ENCODE results near the gene BSPH1. TPM values are rescaled to one million over a fixed set of nuclear protein-coding genes. Genes with fewer than 3 reads are reported as not detected.

The BSPH1 gene, protein sequence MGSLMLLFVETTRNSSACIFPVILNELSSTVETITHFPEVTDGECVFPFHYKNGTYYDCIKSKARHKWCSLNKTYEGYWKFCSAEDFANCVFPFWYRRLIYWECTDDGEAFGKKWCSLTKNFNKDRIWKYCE
- total RNA-seq = not detected

DNA sequence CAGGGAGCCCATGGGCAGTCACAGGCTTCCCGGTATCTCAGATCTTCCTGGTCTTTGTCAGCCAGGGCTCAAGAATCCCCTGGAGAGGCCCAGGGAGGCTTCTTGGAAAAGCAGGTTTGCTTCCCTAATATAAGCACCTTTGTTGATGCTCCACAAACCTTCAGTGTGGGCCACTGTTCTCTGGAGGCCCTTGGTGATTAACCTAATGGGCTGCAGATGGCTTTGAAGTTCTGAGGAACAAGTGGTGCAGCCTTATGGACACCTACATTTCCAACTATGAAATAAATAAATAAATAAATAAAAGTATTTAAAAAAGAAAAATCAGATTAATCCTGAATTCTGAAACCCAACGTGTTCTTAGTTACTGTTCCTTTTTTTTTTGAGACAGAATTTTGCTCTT, at the start of gene BSPH1:
Gene BSPH1 (minus strand): TSS at position 101 of the 400 bp plus-strand sequence. CDS start 89 bp downstream, at position 12.
- no peak within 1 kb of the TSS for H3K4me3 Mint-ChIP-seq
- no peak for DNase-seq
- no peak within 1 kb of the TSS for H3K27ac Mint-ChIP-seq
- ChIA-PET POLR2A (no interaction called here), CTCF (no interaction called here)
- no peaks in the 10 kb centered on the region for H3K4me1 Mint-ChIP-seq
- H3K36me3 Mint-ChIP-seq (ENCODE audit: low read depth) = no peaks in the 10 kb centered on the region
- no peaks in the 10 kb centered on the region for H3K9me3 Mint-ChIP-seq
- H3K27me3 Mint-ChIP-seq = peaks cover 12% of the 10 kb centered on the region

DNA sequence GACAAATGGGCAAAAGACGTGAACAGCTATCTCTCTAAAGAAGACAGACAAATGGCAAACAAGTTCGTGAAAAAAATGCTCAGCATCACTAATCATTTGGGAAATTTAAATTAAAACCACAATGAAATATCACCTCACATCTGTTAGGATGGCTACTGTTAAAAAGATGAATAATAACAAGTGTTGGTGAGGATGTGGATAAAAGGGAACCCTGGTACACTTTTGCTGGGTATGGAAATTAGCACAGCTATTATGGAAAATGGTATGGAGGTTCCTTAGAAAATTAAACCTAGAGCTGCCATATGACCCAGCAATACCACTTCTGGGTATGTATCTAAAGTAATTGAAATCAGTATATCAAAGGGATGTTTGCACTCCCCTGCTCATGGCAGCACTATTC, 44.8 kb upstream of the BSPH1 start:
- Mint-ChIP-seq H3K36me3 (ENCODE audit: low read depth) (no peaks in the 10 kb centered on the region), H3K4me1 (no peaks in the 10 kb centered on the region), H3K4me3 (no peak overlapping the region), H3K27ac (no peak overlapping the region), H3K27me3 (peaks cover 10% of the 10 kb centered on the region), H3K9me3 (no peaks in the 10 kb centered on the region)
- no peak for DNase-seq
- ChIA-PET CTCF (no interaction called here), POLR2A (no interaction called here)

DNA sequence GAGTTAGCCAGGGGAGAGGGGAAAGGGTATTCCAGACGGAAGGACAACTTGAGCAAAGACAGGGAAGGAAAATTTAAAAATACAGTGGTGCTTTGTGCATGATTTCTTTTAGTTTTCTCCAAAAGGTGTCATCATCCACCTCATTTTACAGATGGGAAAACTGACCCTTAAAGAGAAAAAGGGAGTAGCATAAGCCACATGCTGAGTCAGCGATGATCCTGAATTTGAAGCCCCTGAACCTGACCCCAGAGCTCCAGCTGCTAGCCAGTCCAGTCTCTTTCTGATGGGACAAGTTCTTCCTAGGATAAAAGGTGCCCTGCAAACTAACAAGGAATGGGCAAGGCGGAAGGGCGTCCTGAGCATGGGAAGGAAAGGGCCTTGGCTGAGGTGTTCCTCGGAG, 41.6 kb upstream of the BSPH1 start:
- no peak overlapping the region for H3K27ac Mint-ChIP-seq
- H3K4me3 Mint-ChIP-seq = no peak overlapping the region
- no peaks in the 10 kb centered on the region for H3K36me3 Mint-ChIP-seq (ENCODE audit: low read depth)
- CTCF ChIA-PET = no interaction called here
- H3K27me3 Mint-ChIP-seq = peaks cover 8% of the 10 kb centered on the region
- peaks cover 4% of the 10 kb centered on the region for H3K4me1 Mint-ChIP-seq
- POLR2A ChIA-PET = no interaction called here
- no peak for DNase-seq
- no peaks in the 10 kb centered on the region for H3K9me3 Mint-ChIP-seq

DNA sequence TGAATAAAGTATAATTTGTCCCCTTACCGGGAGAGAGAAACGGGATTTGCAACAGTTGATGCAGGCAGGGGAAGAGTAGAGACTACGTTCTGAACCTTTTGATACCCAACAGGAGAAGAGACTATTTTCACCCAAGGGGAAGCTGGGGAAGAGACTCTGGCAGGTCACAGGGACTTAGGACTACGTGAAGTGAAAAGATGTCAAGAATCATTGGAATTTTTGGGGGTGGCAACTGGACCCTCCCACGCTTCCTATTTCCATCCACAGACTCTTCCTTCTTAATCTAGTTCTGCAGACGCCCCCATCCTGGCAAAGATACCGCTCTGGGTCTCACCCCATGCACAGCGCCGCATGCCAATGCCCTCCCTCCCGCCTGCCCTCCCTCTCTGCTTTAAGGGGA, 38.1 kb upstream of the BSPH1 start:
- H3K4me1 Mint-ChIP-seq = peaks cover 4% of the 10 kb centered on the region
- H3K27ac Mint-ChIP-seq = no peak overlapping the region
- no peaks in the 10 kb centered on the region for H3K9me3 Mint-ChIP-seq
- no peak overlapping the region for H3K4me3 Mint-ChIP-seq
- CTCF ChIA-PET = no interaction called here
- no peak for DNase-seq
- peaks cover 13% of the 10 kb centered on the region for H3K27me3 Mint-ChIP-seq
- H3K36me3 Mint-ChIP-seq (ENCODE audit: low read depth) = no peaks in the 10 kb centered on the region
- POLR2A ChIA-PET = no interaction called here

DNA sequence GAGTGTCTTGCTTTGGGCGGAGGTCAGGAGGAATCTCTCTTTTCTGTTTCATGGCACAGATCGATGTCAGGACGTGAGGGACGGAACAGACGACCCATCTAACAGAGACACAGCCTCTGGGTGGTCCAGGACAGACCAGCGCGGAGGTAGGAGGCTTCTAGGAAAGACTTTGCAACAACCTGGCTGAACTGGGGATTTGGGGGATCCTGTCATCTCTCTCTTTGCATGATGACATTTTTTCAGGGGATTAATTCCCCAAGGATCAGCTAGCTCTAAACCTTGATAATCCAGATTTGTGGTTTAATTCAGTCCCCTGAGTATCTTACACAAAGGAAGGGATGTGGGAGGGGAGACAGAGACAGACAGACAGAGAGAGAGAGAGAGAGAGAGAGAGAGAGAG, 37.5 kb upstream of the BSPH1 start:
- H3K36me3 Mint-ChIP-seq (ENCODE audit: low read depth) = no peaks in the 10 kb centered on the region
- DNase-seq = no peak
- H3K4me1 Mint-ChIP-seq = peaks cover 4% of the 10 kb centered on the region
- H3K27me3 Mint-ChIP-seq = peaks cover 13% of the 10 kb centered on the region
- ChIA-PET CTCF (no interaction called here), POLR2A (no interaction called here)
- no peak overlapping the region for H3K4me3 Mint-ChIP-seq
- H3K27ac Mint-ChIP-seq = no peak overlapping the region
- no peaks in the 10 kb centered on the region for H3K9me3 Mint-ChIP-seq

DNA sequence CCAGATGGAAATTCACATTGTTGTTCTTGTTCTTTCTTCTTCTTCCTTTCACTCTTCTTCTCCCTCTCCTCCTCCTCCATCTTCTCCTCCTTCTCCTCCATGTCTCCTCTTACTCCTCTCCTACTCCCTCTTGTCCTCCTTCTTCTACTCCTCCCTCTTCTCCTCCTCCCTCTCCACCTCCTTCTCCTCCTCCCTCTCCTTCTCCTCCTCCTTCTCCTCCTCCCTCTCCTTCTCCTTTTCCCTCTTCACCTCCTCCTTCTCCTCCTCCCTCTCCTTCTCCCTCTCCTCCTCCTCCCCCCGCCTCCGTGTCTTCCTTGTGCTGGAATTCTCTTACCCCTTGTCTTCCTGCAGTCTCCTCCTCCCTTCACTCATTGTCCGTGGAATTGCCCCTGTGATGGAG, 33.5 kb upstream of the BSPH1 start:
- ChIA-PET POLR2A (no interaction called here), CTCF (no interaction called here)
- Mint-ChIP-seq H3K27ac (no peak overlapping the region), H3K4me1 (peaks cover 4% of the 10 kb centered on the region), H3K27me3 (peaks cover 16% of the 10 kb centered on the region), H3K9me3 (no peaks in the 10 kb centered on the region), H3K36me3 (ENCODE audit: low read depth) (no peaks in the 10 kb centered on the region), H3K4me3 (no peak overlapping the region)
- DNase-seq = no peak

DNA sequence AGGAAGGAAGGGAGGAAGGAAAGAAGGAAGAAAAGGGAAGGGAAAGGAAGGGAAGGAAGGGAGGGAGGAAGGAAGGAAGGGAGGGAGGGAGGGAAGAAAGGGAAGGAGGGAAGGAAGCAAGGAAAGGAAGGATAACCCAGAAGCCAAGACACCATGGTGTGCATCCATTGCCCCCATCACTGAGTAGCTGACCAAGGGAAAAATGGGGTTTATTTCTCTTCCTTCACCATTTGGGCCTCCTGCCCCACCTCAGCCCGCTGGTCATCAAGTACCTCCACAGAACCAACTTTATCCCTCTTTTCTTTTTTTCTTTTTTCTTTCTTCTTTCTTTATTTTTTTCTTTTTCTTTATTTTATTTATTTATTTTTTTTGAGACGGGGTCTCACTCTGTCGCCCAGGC, 31.5 kb upstream of the BSPH1 start:
- no peaks in the 10 kb centered on the region for H3K36me3 Mint-ChIP-seq (ENCODE audit: low read depth)
- H3K9me3 Mint-ChIP-seq = no peaks in the 10 kb centered on the region
- H3K4me3 Mint-ChIP-seq = no peak overlapping the region
- CTCF ChIA-PET = no interaction called here
- POLR2A ChIA-PET = no interaction called here
- H3K27ac Mint-ChIP-seq = no peak overlapping the region
- H3K4me1 Mint-ChIP-seq = no peaks in the 10 kb centered on the region
- peaks cover 16% of the 10 kb centered on the region for H3K27me3 Mint-ChIP-seq
- DNase-seq = no peak

DNA sequence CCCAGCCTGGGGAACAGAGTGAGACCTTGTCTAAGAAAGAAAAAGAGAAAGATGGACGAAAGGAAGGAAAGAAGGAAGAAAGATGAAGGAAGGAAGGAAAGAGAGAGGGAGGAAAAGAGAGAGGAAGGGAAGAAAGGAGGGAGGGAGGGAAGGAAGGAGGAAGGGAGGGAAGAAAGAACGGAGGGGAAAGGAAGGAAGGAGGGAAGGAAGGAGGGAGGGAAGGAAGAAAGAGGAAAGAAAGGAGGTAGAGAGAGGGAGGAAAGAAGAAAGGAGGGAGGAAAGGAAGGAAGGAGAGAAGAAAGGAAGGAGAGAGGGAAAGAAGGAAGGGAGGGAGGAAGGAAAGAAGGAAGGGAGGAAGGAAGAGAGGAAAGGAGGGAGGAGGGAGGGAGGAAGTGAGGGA, 31.0 kb upstream of the BSPH1 start:
- no peaks in the 10 kb centered on the region for H3K36me3 Mint-ChIP-seq (ENCODE audit: low read depth)
- peaks cover 18% of the 10 kb centered on the region for H3K27me3 Mint-ChIP-seq
- ChIA-PET CTCF (no interaction called here), POLR2A (no interaction called here)
- no peak overlapping the region for H3K4me3 Mint-ChIP-seq
- no peak overlapping the region for H3K27ac Mint-ChIP-seq
- H3K9me3 Mint-ChIP-seq = no peaks in the 10 kb centered on the region
- DNase-seq = no peak
- no peaks in the 10 kb centered on the region for H3K4me1 Mint-ChIP-seq

DNA sequence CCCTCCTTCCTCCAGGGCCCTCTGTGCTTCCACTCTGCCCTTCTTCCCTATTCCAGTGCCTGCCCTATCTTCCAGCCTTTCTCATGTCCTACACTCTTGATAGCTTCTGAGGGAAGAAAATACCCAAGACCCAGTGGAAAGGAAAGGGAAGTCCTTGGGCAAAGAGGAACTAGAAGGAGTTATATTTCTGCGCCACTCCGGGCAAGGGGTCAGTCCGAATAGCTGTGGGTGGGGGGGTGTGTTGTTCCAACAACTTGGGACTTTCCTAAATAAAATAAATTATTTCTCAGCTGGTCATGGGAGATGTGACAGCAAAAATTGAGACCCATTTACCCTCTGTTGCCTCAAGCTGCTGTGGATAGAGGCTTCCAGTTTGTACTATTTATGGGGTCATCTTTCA, 28.7 kb upstream of the BSPH1 start:
- no peaks in the 10 kb centered on the region for H3K4me1 Mint-ChIP-seq
- H3K36me3 Mint-ChIP-seq (ENCODE audit: low read depth) = no peaks in the 10 kb centered on the region
- no peak overlapping the region for H3K27ac Mint-ChIP-seq
- POLR2A ChIA-PET = no interaction called here
- no peak for DNase-seq
- H3K27me3 Mint-ChIP-seq = peaks cover 18% of the 10 kb centered on the region
- no peaks in the 10 kb centered on the region for H3K9me3 Mint-ChIP-seq
- no peak overlapping the region for H3K4me3 Mint-ChIP-seq
- CTCF ChIA-PET = interaction anchor here (0.7 kb wide), 2 partner anchors 648 to 1184 kb away, joined by 4 to 5 read pairs; no protein-coding TSS in a partner anchor

DNA sequence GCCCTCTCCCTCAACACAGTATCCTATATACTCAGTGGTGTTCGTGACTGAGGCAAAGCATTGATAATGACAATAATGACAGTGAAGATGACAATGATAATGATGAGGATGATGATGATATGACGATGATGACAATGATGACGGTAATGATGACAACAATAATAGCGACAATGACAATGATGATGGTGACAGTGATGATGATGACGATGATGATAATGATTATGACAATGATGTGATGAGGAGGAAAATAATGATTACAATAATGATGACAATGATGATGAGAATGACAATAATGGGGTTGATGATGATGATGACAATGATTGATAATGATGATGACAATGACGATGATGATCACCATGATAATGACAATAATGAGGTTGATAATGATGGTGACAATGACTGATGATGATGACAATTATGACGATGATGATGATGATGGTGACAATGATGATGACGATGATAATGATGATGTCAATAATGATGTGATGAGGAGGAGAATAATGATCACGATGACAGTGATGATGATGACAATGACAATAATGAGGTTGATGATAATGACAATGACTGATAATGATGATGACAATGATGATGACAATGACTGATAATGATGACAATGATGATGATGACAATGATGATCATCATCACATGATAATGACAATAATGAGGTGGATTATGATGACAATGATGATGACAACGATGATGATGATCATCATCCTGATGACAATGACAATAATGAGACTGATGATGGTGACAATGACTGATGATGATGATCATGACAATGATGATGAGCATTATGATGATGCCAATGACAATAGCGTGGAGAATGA, 19.2 kb upstream of the BSPH1 start:
- H3K4me3 Mint-ChIP-seq = no peak overlapping the region

DNA sequence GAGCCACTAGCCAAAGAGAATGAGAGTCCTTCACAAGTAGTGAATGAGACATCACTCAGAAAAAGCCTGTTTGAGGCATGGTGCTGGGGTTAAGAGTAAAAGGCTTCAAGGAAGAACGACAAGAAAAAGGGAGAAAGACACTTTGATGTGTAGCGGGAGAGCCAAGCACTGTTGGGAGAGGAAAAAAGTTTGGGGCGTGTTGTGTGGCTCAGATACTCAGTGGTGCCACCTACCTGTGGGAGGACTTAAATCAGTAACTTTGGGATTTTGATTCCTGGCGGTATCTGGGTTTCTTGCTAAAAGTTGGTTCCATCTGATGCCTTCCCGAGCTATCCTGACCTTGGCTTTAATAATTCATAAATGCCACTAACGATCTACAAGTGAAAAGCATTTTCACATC, 14.8 kb upstream of the BSPH1 start:
- peaks cover 6% of the 10 kb centered on the region for H3K9me3 Mint-ChIP-seq
- no peak overlapping the region for H3K27ac Mint-ChIP-seq
- H3K36me3 Mint-ChIP-seq (ENCODE audit: low read depth) = no peaks in the 10 kb centered on the region
- CTCF ChIA-PET = interaction anchor here (0.7 kb wide), 1 partner anchor 98 kb away, joined by 3 read pairs; no protein-coding TSS in a partner anchor
- DNase-seq = no peak
- no peak overlapping the region for H3K4me3 Mint-ChIP-seq
- POLR2A ChIA-PET = no interaction called here
- H3K4me1 Mint-ChIP-seq = no peaks in the 10 kb centered on the region
- H3K27me3 Mint-ChIP-seq = peaks cover 2% of the 10 kb centered on the region

More for the DNA sequence above, 19.2 kb upstream of the BSPH1 start:
- H3K4me1 Mint-ChIP-seq = no peaks in the 10 kb centered on the region
- POLR2A ChIA-PET = no interaction called here
- no peaks in the 10 kb centered on the region for H3K36me3 Mint-ChIP-seq (ENCODE audit: low read depth)
- no peak overlapping the region for H3K27ac Mint-ChIP-seq
- peaks cover 4% of the 10 kb centered on the region for H3K27me3 Mint-ChIP-seq
- DNase-seq = no peak
- CTCF ChIA-PET = no interaction called here
- H3K9me3 Mint-ChIP-seq = peaks cover 6% of the 10 kb centered on the region

DNA sequence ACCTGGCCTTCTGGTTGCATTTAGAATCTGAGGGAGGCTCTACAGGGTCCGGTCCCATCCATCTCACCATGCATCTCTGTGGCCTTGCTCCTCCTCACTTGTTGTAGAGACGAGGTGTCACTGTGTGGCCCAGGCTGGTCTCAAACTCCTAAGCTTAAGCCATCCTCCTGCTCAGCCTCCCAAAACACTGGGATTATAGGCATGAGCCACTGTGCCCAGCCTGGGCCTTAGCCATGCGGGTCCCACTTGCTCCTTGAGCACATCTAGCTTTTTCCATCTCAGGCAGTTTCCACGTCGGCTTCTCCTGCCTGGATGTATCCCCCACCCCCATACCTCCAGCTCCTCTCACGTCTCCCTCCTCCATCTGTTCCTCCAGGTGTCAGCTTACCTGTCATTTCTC, 12.3 kb upstream of the BSPH1 start:
- ChIA-PET CTCF (no interaction called here), POLR2A (no interaction called here)
- Mint-ChIP-seq H3K4me1 (no peaks in the 10 kb centered on the region), H3K4me3 (no peak overlapping the region), H3K27me3 (peaks cover 2% of the 10 kb centered on the region), H3K36me3 (ENCODE audit: low read depth) (no peaks in the 10 kb centered on the region), H3K9me3 (peaks cover 6% of the 10 kb centered on the region), H3K27ac (no peak overlapping the region)
- no peak for DNase-seq

DNA sequence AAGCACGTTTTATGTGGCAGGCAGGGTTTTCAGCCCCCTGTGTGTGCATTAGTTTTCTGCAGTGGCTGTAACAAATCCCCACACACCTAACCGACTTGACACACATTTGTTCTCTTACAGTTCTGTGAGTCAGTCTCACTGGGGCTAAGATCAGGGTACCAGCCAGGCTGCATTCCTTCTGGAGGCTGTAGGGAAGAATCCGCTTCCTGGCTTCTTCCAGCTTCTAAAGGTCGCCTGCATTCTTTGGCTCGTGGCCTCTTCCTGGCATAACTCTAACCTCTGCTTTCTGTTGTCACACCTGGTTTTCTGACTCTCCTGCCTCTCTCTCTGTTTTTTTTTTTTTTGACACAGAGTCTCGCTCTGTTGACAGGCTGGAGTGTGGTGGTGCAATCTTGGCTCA, 8.9 kb upstream of the BSPH1 start:
- CTCF ChIA-PET = interaction anchor here (0.6 kb wide), 2 partner anchors 218 to 229 kb away, joined by 3 to 4 read pairs; no protein-coding TSS in a partner anchor
- POLR2A ChIA-PET = no interaction called here
- H3K4me1 Mint-ChIP-seq = no peaks in the 10 kb centered on the region

DNA sequence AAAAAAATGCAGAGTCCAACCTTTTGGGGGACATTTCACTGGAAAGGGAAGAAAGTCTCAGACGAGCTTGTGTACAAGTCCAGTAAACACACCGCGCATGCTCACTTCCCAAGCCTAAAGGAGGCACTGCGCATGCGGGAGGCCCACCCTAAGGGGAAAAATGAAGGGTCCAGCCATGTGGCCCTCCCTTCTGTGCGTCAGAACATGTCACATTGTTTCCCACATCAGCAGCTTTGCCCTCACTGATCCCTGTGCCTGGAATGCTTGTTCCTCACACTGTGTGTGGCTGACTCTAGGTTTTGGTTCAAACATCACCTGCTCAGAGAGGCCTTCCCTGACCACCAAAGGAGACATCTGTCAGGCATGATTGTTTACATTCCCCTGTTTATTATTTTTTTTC, 6.8 kb upstream of the BSPH1 start:
- no peaks in the 10 kb centered on the region for H3K36me3 Mint-ChIP-seq (ENCODE audit: low read depth)
- ChIA-PET POLR2A (no interaction called here), CTCF (interaction anchor here (0.6 kb wide), 2 partner anchors 14 to 173 kb away, joined by 4 to 5 read pairs; no protein-coding TSS in a partner anchor)

More for the DNA sequence above, 8.9 kb upstream of the BSPH1 start:
- Mint-ChIP-seq H3K27me3 (peaks cover 6% of the 10 kb centered on the region), H3K4me3 (no peak overlapping the region), H3K27ac (no peak overlapping the region), H3K36me3 (ENCODE audit: low read depth) (no peaks in the 10 kb centered on the region), H3K9me3 (no peaks in the 10 kb centered on the region)
- DNase-seq = no peak

More for the DNA sequence above, 6.8 kb upstream of the BSPH1 start:
- Mint-ChIP-seq H3K27ac (no peak overlapping the region), H3K4me1 (no peaks in the 10 kb centered on the region), H3K9me3 (no peaks in the 10 kb centered on the region), H3K27me3 (peaks cover 8% of the 10 kb centered on the region), H3K4me3 (no peak overlapping the region)
- no peak for DNase-seq

Data from activated CD4-positive, alpha-beta T cell treated with anti-CD3 and anti-CD28 coated beads, Interleukin-2, amount 10 ng/mL, durations not matched to agents 7 days and 5 days (primary cell).